Measurements from ENCODE around the gene OR8H2. TPM values are rescaled to one million over a fixed set of nuclear protein-coding genes. Genes with fewer than 3 reads are reported as not detected.

Gene OR8H2
- total RNA-seq, 1 donor from 2014 or later, result not detected

- Histone ChIP-seq H3K4me1 (ENCODE audit: control insufficient read depth in 3 of 3, insufficient read depth in 3 of 3, low read length in 3 of 3) (no peaks in the 10 kb centered on the region), H3K27me3 (ENCODE audit: control insufficient read depth in 3 of 3, insufficient read depth in 3 of 3, low read length in 3 of 3) (no peaks in the 10 kb centered on the region), H3K9me3 (ENCODE audit: control insufficient read depth in 3 of 3, low read length in 3 of 3) (no peaks in the 10 kb centered on the region), H3K36me3 (ENCODE audit: control insufficient read depth in 3 of 3, insufficient read depth in 3 of 3, low read length in 3 of 3) (no peaks in the 10 kb centered on the region), H3K27ac (ENCODE audit: low read depth, low read length) (no peak overlapping the region), H3K9ac (ENCODE audit: low read depth in 1 of 3, low read length in 3 of 3) (no peak overlapping the region), H3K4me3 (ENCODE audit: low read length in 3 of 3) (no peak overlapping the region)
Observed at GRCh38 chr11:56151376-56151775, 47.9 kb downstream of the OR8H2 start.

GRCh38 chr11:56152333-56152732 lies 48.8 kb downstream of the OR8H2 start:
- no peak overlapping the region for H3K9ac ChIP-seq (ENCODE audit: low read depth in 1 of 3, low read length in 3 of 3)
- H3K27ac ChIP-seq (ENCODE audit: low read depth, low read length), result no peak overlapping the region
- H3K4me3 ChIP-seq (ENCODE audit: low read length in 3 of 3), result no peak overlapping the region
- H3K9me3 ChIP-seq (ENCODE audit: control insufficient read depth in 3 of 3, low read length in 3 of 3), result no peaks in the 10 kb centered on the region
- no peaks in the 10 kb centered on the region for H3K4me1 ChIP-seq (ENCODE audit: control insufficient read depth in 3 of 3, insufficient read depth in 3 of 3, low read length in 3 of 3)
- no peaks in the 10 kb centered on the region for H3K36me3 ChIP-seq (ENCODE audit: control insufficient read depth in 3 of 3, insufficient read depth in 3 of 3, low read length in 3 of 3)
- H3K27me3 ChIP-seq (ENCODE audit: control insufficient read depth in 3 of 3, insufficient read depth in 3 of 3, low read length in 3 of 3), result no peaks in the 10 kb centered on the region

Small RNA genes lying within 50 kb of the gene (small RNA-seq; reads per million reads assigned to genes)
- not detected for gene OR8I4P

Other genes with a start within 250 kb of the OR8H2 start
- gene TRIM51, start 220.4 kb upstream of the OR8H2 start, total RNA-seq, result not detected
- gene OR5W2, start 189.1 kb upstream of the OR8H2 start, total RNA-seq, result not detected
- gene OR5I1, start 167.3 kb upstream of the OR8H2 start, total RNA-seq, result not detected
- not detected for gene OR10AG1, start 133.7 kb upstream of the OR8H2 start, total RNA-seq
- not detected for gene OR5F1, start 109.1 kb upstream of the OR8H2 start, total RNA-seq
- gene OR5AS1, start 76.0 kb upstream of the OR8H2 start, total RNA-seq, result not detected
- gene OR8I2, start 10.4 kb upstream of the OR8H2 start, total RNA-seq, result not detected
- gene OR8H3, start 18.7 kb downstream of the OR8H2 start, total RNA-seq, result not detected
- not detected for gene OR8J3, start 36.5 kb downstream of the OR8H2 start, total RNA-seq
- not detected for gene OR8K5, start 56.6 kb downstream of the OR8H2 start, total RNA-seq
- not detected for gene OR5J2, start 72.9 kb downstream of the OR8H2 start, total RNA-seq
- not detected for gene OR5T2, start 130.6 kb downstream of the OR8H2 start, total RNA-seq
- gene OR5T3, start 148.6 kb downstream of the OR8H2 start, total RNA-seq, result not detected
- not detected for gene OR5T1, start 170.5 kb downstream of the OR8H2 start, total RNA-seq
- gene OR8H1, start 188.6 kb downstream of the OR8H2 start, total RNA-seq, result not detected
- gene OR8K3, start 211.5 kb downstream of the OR8H2 start, total RNA-seq, result not detected
- gene OR8K1, start 242.4 kb downstream of the OR8H2 start, total RNA-seq, result not detected